Stimulated activated CD4-positive, alpha-beta T cell treated with anti-CD3 and anti-CD28 coated beads, Interleukin-1b, Interleukin-23, amount 100 ng/mL, for 1 hour (primary cell): Measurements from ENCODE around the gene RXRA.
A peak's percentile ranks its signal among the peaks of the same experiment; 100 is the strongest.
"Not testable (repeated sequence)": the region's sequence is repeated elsewhere in the genome, so short reads cannot be mapped to it uniquely, and the experiment has no call there.

Source experiments
- DNase-seq, 2 donors: peaks; one replicate each; pipeline ENCODE4 v3.0.0-alpha.2; 2020; ENCODE audit warnings: low read depth in 2 of 2

Gene RXRA

GRCh38 chr9:134293611-134294152 is 32.6 kb upstream of the RXRA start:
- no peak for DNase-seq

GRCh38 chr9:134294153-134295071 is 31.8 kb upstream of the RXRA start:
- no peak for DNase-seq

- no peak for DNase-seq
These were observed 31.0 kb upstream of the RXRA start for GRCh38 chr9:134295101-134295745.

- DNase-seq = no peak
These were observed 30.5 kb upstream of the RXRA start for GRCh38 chr9:134295746-134296250.

- DNase-seq = no peak
These were observed 29.8 kb upstream of the RXRA start for GRCh38 chr9:134296301-134297082.

GRCh38 chr9:134297083-134297410 is 29.2 kb upstream of the RXRA start:
- no peak for DNase-seq

GRCh38 chr9:134297576-134297975 is 28.7 kb upstream of the RXRA start:
- no peak for DNase-seq

- DNase-seq = no peak
These were observed 28.3 kb upstream of the RXRA start for GRCh38 chr9:134298000-134298399.

- DNase-seq = no peak
These were observed 27.2 kb upstream of the RXRA start for GRCh38 chr9:134299068-134299467.

- DNase-seq = no peak
These were observed 26.4 kb upstream of the RXRA start for GRCh38 chr9:134299883-134300282.

- DNase-seq = peak in 1 of 2 donors; percentile 13
These were observed 24.7 kb upstream of the RXRA start for GRCh38 chr9:134301387-134302129.

- no peak for DNase-seq
These were observed 24.0 kb upstream of the RXRA start for GRCh38 chr9:134302130-134302817.

GRCh38 chr9:134303601-134304000 is 22.7 kb upstream of the RXRA start:
- no peak for DNase-seq

GRCh38 chr9:134304261-134304660 is 22.0 kb upstream of the RXRA start:
- no peak for DNase-seq

- DNase-seq = no peak
These were observed 21.6 kb upstream of the RXRA start for GRCh38 chr9:134304690-134305089.

- DNase-seq = no peak
These were observed 20.7 kb upstream of the RXRA start for GRCh38 chr9:134305533-134305932.

GRCh38 chr9:134306042-134306441 is 20.2 kb upstream of the RXRA start:
- not testable (repeated sequence) for DNase-seq

GRCh38 chr9:134306636-134307600 is 19.3 kb upstream of the RXRA start:
- no peak for DNase-seq
